IPS-18a (cell line): ENCODE results near the gene C3orf62.
"Not testable (repeated sequence)": the region's sequence is repeated elsewhere in the genome, so short reads cannot be mapped to it uniquely, and the experiment has no call there.

Experiments
- H3K27ac ChIP-seq: one replicate; pipeline ENCODE4 v1.5.1; 2013; ENCODE audit warnings: low read length
- H3K27me3 ChIP-seq: one replicate; pipeline ENCODE4 v1.6.1; 2013; ENCODE audit warnings: mild to moderate bottlenecking, low read length; ENCODE audit not compliant: control insufficient read depth, insufficient read depth
- H3K36me3 ChIP-seq: one replicate; pipeline ENCODE4 v1.6.1; 2013; ENCODE audit warnings: low read depth, low read length; ENCODE audit not compliant: control insufficient read depth
- H3K4me1 ChIP-seq: one replicate; pipeline ENCODE4 v1.6.1; 2013; ENCODE audit warnings: low read depth, low read length; ENCODE audit not compliant: control insufficient read depth
- H3K4me3 ChIP-seq: one replicate; pipeline ENCODE4 v1.5.1; 2013; ENCODE audit warnings: low read length
- H3K9ac ChIP-seq: one replicate; pipeline ENCODE4 v1.6.1; 2013; ENCODE audit warnings: mild to moderate bottlenecking, low read length, moderate library complexity
- H3K9me3 ChIP-seq: one replicate; pipeline ENCODE4 v1.6.1; 2013; ENCODE audit warnings: low read depth, low read length; ENCODE audit not compliant: control insufficient read depth

Gene C3orf62

GRCh38 chr3:49238274-49239127 is 38.5 kb downstream of the C3orf62 start:
- Histone ChIP-seq H3K27ac (no peak overlapping the region), H3K9ac (no peak overlapping the region)

GRCh38 chr3:49237344-49237743 is 39.7 kb downstream of the C3orf62 start:
- Histone ChIP-seq H3K27me3 (no peaks in the 10 kb centered on the region), H3K4me1 (no peaks in the 10 kb centered on the region), H3K36me3 (no peaks in the 10 kb centered on the region), H3K9ac (no peak overlapping the region), H3K27ac (no peak overlapping the region), H3K9me3 (peaks cover 11% of the 10 kb centered on the region), H3K4me3 (no peak overlapping the region)

More at GRCh38 chr3:49238274-49239127, 38.5 kb downstream of the C3orf62 start:
- no peak overlapping the region for H3K4me3 ChIP-seq
- peaks cover 6% of the 10 kb centered on the region for H3K9me3 ChIP-seq
- no peaks in the 10 kb centered on the region for H3K27me3 ChIP-seq
- no peaks in the 10 kb centered on the region for H3K4me1 ChIP-seq
- H3K36me3 ChIP-seq, result no peaks in the 10 kb centered on the region

GRCh38 chr3:49236226-49236625 is 40.8 kb downstream of the C3orf62 start:
- no peak overlapping the region for H3K9ac ChIP-seq
- no peaks in the 10 kb centered on the region for H3K36me3 ChIP-seq
- H3K9me3 ChIP-seq, result peaks cover 11% of the 10 kb centered on the region
- no peak overlapping the region for H3K27ac ChIP-seq
- H3K4me3 ChIP-seq, result no peak overlapping the region
- H3K27me3 ChIP-seq, result no peaks in the 10 kb centered on the region
- H3K4me1 ChIP-seq, result no peaks in the 10 kb centered on the region

GRCh38 chr3:49228817-49229216 is 48.2 kb downstream of the C3orf62 start:
- H3K4me1 ChIP-seq, H3K27ac ChIP-seq, H3K27me3 ChIP-seq, H3K36me3 ChIP-seq, H3K4me3 ChIP-seq, H3K9ac ChIP-seq: not testable (repeated sequence)
- H3K9me3 ChIP-seq, result peaks cover 16% of the 10 kb centered on the region

- Histone ChIP-seq H3K4me3 (no peak overlapping the region), H3K9me3 (no peaks in the 10 kb centered on the region), H3K4me1 (no peaks in the 10 kb centered on the region), H3K27me3 (no peaks in the 10 kb centered on the region), H3K27ac (no peak overlapping the region), H3K9ac (no peak overlapping the region), H3K36me3 (no peaks in the 10 kb centered on the region)
Measured at GRCh38 chr3:49222002-49222401, 55.0 kb downstream of the C3orf62 start.

- H3K4me3 ChIP-seq, H3K27me3 ChIP-seq, H3K9ac ChIP-seq, H3K4me1 ChIP-seq, H3K9me3 ChIP-seq, H3K36me3 ChIP-seq, H3K27ac ChIP-seq: not testable (repeated sequence)
Measured at GRCh38 chr3:49220985-49221563, 56.0 kb downstream of the C3orf62 start.

GRCh38 chr3:49219132-49219531 is 57.9 kb downstream of the C3orf62 start:
- H3K27ac ChIP-seq, result no peak overlapping the region

More at GRCh38 chr3:49219132-49219531, 57.9 kb downstream of the C3orf62 start:
- Histone ChIP-seq H3K9ac (no peak overlapping the region), H3K36me3 (no peaks in the 10 kb centered on the region), H3K4me1 (no peaks in the 10 kb centered on the region), H3K4me3 (no peak overlapping the region), H3K27me3 (no peaks in the 10 kb centered on the region), H3K9me3 (peaks cover 2% of the 10 kb centered on the region)
